ENCODE results near the gene PDHX. TPM values are rescaled to one million over a fixed set of nuclear protein-coding genes. Genes with fewer than 3 reads are reported as not detected.
"Not testable (repeated sequence)": the region's sequence is repeated elsewhere in the genome, so short reads cannot be mapped to it uniquely, and the experiment has no call there.

Gene PDHX
- total RNA-seq, 2 donors from 2014 or later: 26.9 to 28.2 TPM

GRCh38 chr11:34907934-34908593 lies 8.4 kb upstream of the PDHX start:
- no peak for DNase-seq (ENCODE audit: low spot score)
- intact Hi-C loops (cut with DNase I): loop anchor here in 1 of 2 donors (2.0 kb wide), 1 partner anchor 35 kb away; no protein-coding TSS in a partner anchor

DNA sequence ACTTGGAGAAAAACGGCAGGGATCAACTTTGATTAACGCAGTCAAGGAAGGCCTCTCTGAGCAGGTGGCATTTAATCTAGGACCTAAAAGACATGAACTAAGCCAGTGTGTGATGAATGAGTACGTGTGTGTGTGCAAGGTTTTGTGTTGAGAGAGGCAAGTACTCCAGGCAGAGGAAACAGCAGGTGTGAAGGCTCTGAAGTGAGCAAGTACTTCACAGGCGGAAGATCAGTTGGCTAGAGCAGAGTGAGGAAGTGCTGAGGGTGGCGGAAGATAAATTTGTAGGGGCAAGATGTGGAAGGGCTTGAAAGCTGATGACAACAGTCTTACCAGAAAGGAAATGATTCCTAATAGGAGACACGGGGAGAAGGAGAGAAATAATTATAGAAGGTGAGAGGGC lies 7.0 kb upstream of the PDHX start:
- intact Hi-C loops (cut with DNase I): loop anchor here in 1 of 2 donors (2.0 kb wide), 1 partner anchor 33 kb away; no protein-coding TSS in a partner anchor
- DNase-seq (ENCODE audit: low spot score): no peak

DNA sequence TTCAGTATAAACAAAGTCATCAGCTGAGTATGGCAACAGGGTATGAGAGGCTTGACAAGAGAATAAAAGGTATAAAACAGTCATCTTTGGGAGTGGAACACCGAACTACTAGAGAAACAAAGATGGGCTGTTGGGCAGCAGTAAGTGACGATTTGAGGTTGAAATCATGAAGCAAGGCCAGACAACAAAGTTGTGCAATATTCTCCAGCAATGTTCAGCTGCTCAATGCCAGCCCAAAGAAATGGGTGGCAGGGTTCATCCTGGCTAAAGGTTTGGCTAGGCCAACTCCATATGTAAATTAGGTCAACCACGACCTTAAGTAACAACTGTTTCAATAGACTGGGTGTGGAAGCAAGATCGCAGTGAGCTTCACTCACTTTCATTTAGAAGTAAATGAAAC lies 6.5 kb upstream of the PDHX start:
- intact Hi-C loops (cut with DNase I): loop anchor here in 1 of 2 donors (2.0 kb wide), 1 partner anchor 33 kb away; no protein-coding TSS in a partner anchor
- no peak for DNase-seq (ENCODE audit: low spot score)

DNA sequence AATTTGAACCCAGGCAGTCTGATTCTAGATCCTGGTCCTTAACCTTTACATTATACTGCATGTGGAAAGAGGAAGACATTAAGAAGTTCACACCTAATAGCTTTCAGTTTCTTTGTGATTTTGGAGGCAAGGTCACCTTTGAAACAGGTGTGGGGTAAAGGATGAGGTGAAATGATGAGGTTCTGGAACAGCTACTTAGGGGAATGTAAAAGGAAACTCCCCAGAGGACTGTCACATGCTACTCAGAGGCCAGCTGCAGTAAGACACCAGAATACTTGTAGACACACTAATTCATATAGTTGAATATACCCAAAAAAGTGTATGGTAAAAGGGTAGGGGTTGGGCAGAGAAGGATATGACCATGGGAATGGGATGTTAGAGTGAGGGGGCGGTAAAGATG lies 5.6 kb upstream of the PDHX start:
- intact Hi-C loops (cut with DNase I): no loop called here
- no peak for DNase-seq (ENCODE audit: low spot score)

- DNase-seq (ENCODE audit: low spot score): no peak
- intact Hi-C loops (cut with DNase I): no loop called here
Observed at GRCh38 chr11:34911676-34912075, 4.7 kb upstream of the PDHX start.

GRCh38 chr11:34913556-34913955 lies 2.9 kb upstream of the PDHX start:
- DNase-seq (ENCODE audit: low spot score); intact Hi-C loops (cut with DNase I): not testable (repeated sequence)

GRCh38 chr11:34915136-34916014 lies 1.0 kb upstream of the PDHX start:
- intact Hi-C loops (cut with DNase I): no loop called here
- no peak for DNase-seq (ENCODE audit: low spot score)

DNA sequence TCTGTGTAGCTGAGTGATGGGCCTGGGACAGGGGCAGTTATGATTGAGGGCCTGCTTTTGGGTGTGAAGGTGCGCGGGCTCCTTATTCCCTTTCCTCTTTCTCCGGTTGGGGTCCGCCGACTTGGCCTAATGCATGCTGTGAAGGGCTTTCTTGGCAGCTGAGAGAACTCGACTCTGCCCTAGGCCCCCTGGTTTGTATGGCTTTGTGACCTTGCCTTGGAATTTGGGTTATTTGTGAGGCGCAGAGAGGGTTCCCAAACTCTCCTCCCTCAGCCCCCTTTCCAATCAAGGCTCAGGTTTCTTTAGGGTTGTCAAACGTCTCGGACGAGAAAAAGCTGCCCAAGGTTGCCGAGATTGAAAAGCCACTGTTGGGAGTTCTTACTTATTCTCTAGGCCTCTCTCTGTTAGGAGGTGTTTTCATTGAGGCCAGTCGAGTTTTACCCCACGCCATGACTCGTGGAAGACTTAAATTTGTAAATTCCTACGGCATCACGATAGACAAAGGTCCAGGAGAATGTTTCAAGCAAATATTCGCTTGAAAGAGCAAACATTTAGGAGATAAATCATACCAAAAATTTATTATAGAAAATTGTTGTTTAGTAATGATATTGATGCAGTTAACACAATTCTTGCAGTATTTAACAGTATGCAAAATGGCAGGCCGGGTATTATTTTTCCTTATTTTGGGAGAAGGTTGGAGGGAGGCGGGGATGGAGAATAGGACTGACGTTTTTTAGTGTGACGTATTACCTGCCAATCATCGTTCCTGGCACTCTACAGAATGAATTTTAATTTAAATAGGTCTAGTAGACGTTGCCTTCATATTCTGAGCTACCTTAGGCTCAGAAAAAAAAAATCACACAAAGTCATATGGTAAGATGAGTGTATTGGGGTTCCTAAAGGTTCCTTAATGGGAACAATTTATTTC lies 689 bp downstream of the PDHX start:
- no peak for DNase-seq (ENCODE audit: low spot score)
- intact Hi-C loops (cut with DNase I): no loop called here

DNA sequence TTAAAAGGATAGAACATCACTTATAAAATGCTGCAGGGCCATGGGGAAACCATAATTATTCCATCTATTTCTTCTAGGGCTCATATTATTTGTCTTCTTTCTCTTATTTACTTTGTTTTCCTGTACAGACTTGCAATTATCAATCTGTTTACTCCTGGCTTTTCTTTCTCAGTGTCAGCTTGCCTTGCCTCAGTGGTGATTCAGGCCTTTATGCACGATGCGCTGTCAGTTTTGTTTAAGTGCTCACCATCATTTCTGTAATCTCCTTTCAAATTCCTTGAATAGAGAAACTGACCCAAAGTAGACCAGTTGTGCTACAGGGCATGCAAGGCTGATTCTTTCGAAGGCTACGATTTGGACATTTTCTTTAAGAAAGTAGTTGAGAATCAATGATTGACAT lies 4.7 kb downstream of the PDHX start:
- DNase-seq (ENCODE audit: low spot score): no peak
- intact Hi-C loops (cut with DNase I): no loop called here

DNA sequence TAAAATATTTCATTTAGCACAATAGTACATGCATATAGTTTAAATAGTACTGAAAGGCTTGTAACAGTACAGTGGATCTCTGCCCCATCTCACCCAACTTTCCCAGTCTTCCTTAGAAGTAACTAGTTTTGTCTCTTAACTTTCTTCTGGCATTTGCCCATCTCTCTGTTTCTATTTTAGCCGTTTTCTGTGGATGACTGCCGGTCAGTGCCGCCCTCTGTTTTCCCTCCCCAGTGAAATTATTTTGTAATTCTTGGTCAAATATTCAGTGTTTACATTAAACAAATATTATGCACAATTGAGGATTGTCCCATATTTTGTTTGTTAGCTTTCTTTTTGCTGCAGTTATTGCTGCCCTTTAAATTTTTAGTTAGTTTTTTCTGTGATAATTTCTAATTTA lies 8.3 kb downstream of the PDHX start:
- intact Hi-C loops (cut with DNase I): loop anchor here in 1 of 2 donors (5.0 kb wide), 2 partner anchors 468 to 563 kb away; no protein-coding TSS in a partner anchor
- DNase-seq (ENCODE audit: low spot score): no peak

DNA sequence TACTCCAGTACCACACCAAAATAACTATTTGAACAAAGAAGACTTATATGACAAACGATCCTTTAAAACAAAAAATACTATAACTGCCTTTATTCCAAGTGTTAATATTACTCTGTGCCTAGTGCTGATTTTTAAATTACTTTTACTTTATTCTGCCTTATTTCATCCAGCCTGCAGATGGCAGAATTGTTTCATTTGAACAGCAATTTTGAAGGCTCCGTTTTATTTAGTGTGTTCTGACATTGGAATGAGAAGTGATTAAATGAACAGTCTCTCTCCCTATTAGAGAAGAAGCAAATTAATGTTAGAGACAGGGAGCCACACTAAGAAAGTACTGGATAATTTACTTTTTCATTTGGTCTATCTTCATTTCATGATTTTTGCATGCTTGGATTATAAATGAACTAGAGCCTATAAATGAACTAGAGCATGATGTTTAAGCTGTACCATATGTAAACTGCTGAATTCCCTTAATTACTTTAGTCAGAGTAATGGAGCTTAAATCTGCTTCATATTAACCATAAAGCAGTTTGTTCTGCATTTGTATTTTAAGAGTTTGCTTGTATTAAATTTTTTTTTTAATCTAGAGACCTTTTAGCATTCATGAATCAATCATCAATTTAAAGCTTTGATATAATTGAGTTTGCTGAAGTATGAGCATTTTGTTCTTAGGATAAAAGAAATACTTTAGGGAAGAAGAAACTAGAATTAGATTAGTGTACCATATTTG lies 9.8 kb downstream of the PDHX start:
- intact Hi-C loops (cut with DNase I): loop anchor here in 1 of 2 donors (5.0 kb wide), 2 partner anchors 466 to 561 kb away; no protein-coding TSS in a partner anchor
- DNase-seq (ENCODE audit: low spot score): no peak

DNA sequence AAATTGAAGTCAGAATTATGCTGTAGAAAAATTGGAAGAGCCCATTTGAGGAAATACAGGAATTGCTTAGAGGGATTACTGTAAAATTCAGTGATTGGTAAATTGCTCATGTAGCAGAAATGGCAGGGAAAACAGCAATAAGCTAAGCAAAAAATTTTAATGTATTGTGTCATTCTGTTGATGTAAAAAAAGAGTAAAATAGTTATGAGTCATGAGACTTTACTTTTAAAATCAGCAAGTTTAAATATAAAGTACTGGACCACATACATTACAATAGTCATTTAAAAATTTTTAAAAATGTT lies 10.4 kb downstream of the PDHX start:
- DNase-seq (ENCODE audit: low spot score): no peak
- intact Hi-C loops (cut with DNase I): loop anchor here in 1 of 2 donors (5.0 kb wide), 2 partner anchors 466 to 561 kb away; no protein-coding TSS in a partner anchor

- DNase-seq (ENCODE audit: low spot score): no peak
- intact Hi-C loops (cut with DNase I): loop anchor here in 1 of 2 donors (5.0 kb wide), 2 partner anchors 464 to 559 kb away; no protein-coding TSS in a partner anchor
Observed at GRCh38 chr11:34928268-34928959, 12.0 kb downstream of the PDHX start.

GRCh38 chr11:34928960-34929680 lies 12.7 kb downstream of the PDHX start:
- intact Hi-C loops (cut with DNase I): loop anchor here in 1 of 2 donors (5.0 kb wide), 2 partner anchors 463 to 558 kb away; no protein-coding TSS in a partner anchor
- no peak for DNase-seq (ENCODE audit: low spot score)

DNA sequence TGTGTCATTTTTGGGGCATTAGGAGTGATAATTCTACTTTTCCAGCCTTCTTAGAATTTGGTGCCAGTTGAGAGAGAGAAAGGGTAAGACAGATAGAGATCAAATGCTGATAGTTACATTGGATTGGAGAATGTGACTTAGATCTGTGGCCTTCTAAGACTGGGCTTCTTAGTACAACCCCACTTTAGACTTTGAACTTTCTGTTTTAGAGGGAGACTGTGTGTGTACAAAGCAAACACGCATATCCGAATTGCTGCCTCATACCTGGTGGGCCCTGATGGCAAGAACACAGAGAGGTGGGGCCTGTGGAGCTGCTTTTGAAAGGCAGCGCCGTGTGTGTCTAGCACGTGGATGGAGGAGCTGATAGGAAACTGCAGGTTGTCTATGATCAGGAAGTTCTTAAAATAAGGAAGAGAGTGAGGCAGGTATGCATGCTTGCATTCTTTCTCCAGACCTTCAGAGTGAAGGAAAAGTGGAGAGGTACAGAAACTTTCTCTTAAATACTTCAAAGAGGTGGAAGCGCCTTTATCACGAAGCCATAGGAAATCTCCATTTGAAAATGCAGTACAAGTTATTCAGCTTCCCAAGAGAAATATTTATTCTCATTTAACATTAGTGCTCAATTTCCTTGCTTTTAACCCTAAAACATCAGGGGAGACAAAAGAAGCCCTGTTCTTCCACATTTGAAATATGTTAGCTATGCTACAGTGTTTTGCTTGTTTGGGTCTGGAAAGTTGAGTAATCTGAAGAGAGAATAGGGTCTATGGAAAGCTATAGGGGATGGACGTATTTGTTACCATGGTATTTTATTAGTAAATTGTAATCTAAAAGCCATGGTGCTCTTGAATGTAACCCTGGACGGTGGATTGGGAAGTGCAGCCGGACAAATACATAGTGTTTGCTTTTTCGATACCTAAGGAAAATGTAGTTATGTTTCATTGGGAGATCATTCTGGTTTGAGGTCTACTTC lies 13.7 kb downstream of the PDHX start:
- no peak for DNase-seq (ENCODE audit: low spot score)
- intact Hi-C loops (cut with DNase I): loop anchor here (5.0 to 10.0 kb wide), 4 partner anchors 55 to 557 kb away; no protein-coding TSS in a partner anchor

Data from posterior vena cava (tissue), 2 donors.